Germinal center (tissue), 1 donor: ENCODE measurements around the gene SLC22A12.

Experiments
- DNase-seq: peaks from one replicate; pipeline ENCODE4 v3.0.0; 2012; ENCODE audit warnings: mixed read lengths, low spot score

The SLC22A12 gene

DNA sequence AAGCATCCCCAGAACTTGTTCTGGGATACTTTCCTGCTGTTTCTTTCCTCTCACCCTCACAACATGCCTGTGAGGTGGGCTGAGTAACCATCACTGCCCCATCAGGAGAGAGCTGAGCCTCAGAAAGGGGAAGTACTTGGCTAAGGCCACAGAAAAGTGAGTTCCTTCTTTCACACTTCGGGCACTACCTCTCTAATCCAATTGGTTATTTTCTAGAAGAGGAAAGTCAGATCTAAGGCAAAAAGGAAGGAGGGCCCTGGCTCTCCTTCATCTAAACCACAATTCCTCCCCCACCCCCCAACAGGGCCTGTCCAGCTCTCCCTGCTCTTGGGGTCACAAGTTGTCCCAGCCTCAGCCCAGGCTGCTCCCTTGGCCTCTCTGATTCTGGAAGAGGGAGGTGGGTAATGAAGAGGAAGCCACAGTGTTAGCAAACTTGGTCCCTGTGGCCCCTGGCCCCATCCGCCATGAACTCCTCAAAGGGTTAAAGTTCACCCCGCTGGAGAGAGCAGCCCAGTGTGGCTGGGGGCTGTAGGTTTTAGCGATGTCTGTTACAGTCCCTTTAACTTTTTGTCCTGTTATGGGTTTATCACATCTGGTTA lies 34.0 kb downstream of the SLC22A12 start:
- peak; percentile 36 for DNase-seq

- no peak for DNase-seq
Observed at GRCh38 chr11:64626637-64627036, 35.6 kb downstream of the SLC22A12 start.

DNA sequence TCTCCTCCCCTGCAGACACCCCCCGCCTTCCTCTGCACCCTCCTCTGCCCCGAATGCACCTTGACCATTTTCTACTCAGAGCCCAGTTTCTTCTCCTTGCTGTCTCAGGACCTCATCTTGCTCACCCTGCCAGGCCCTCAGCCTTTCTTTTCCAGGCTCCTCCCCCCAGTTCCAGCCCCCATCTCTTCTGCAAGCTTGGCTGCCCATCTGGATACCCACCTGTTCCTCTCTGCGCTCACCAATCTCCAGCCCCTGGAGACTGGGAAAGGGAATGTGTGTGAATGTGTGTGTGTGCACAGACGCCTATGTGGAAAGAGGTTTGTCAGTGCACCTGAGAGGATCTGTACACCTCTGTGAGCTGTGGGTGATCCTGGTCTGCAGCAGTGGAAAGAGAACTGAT lies 36.4 kb downstream of the SLC22A12 start:
- DNase-seq, result no peak

DNA sequence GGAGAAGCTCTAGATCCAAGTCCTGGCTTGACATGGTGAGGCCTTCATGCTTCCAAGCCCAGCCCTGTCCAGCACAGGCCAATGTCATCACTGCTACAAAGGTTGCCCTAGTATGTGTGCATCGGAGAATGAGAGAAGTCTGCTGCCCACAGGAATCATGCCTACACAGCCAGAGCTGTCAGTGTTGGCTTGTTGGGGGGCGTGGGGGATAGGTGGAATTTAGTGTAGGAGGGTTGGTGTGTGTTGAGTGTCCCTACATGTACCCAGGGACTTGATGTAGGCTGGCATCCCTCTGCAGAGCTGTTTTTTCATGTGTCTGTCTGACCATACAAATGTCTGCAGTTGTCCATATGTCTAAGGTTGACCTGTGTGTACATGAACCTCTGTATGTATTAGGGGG lies 37.6 kb downstream of the SLC22A12 start:
- no peak for DNase-seq

GRCh38 chr11:64629103-64629502 lies 38.1 kb downstream of the SLC22A12 start:
- DNase-seq, result no peak

DNA sequence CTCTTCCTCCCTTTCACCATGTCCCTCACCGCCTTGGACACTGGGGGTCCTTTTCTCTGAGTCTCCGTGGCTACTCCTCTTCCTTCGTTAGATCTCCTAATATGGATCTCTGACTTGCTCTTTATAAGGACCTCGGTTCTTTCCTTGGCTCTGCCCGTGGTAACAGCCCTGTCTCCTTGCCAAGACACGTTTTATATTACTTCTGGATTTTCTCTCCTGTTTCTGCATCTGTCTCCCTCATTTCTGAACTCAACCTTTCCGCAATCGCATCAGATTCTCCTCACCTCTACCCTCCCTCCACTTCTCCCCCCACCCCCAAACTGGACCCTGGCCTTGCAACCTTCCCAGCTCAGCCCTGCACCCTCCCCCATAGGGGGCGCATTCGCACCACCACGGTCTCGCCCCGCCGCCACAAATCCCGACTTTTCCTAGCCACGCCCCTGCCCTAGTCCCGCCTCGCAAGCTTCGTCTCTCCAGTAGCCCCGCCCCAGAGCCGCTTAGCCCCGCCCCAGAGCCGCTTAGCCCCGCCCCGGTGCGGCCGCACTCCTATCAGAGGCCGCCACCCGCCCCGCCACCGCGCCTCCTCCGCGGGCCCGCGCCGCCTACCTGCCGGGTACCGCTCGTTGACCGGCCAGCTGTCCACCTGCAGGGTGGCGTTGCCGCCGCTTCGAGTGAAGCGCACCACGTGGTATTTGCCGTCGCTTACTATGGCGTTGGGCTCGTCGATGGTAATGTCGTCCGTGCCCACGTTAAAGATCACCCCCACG lies 39.0 kb downstream of the SLC22A12 start:
- no peak for DNase-seq

DNA sequence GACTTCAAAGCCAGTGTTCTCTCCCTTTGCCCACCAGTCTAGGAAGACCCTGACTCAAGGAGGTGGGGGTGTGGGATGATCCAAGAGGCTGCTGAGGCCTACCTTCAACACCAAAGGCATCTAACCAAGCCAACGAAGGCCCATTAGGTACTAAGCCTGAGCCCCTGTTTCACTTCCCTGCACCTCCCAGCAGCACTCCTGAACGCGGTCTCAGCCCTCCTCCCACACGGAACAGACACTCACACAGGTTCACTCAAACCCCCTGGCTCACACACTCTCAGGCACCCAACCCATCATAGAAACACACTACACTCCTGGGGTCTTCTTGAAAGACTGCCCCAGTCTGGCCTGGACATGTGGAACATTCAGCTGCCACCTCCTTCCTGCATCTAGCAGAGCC lies 40.7 kb downstream of the SLC22A12 start:
- no peak for DNase-seq

- DNase-seq, result no peak
Observed at GRCh38 chr11:64632237-64632636, 41.2 kb downstream of the SLC22A12 start.

DNA sequence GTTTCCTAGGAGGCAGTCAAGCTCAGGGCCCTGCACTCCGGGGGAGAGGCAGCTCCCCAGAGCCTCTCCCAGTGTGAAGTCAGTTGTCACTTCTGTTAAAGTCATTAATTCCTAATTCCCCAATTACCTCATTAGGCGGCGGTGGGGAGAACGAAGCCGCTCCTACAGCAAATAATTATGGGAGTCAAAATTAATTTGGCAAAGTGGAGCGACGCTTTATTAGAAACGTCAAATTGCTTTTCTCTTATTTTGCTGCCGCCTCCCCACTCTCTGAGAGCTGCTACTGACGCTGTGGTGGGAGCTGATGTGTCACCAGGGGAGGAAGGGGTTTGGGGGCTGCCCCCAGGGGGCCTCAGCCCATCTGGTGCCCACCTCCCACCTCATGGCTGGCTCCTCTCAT lies 41.6 kb downstream of the SLC22A12 start:
- DNase-seq, result no peak

GRCh38 chr11:64633555-64634159 lies 42.6 kb downstream of the SLC22A12 start:
- no peak for DNase-seq

DNA sequence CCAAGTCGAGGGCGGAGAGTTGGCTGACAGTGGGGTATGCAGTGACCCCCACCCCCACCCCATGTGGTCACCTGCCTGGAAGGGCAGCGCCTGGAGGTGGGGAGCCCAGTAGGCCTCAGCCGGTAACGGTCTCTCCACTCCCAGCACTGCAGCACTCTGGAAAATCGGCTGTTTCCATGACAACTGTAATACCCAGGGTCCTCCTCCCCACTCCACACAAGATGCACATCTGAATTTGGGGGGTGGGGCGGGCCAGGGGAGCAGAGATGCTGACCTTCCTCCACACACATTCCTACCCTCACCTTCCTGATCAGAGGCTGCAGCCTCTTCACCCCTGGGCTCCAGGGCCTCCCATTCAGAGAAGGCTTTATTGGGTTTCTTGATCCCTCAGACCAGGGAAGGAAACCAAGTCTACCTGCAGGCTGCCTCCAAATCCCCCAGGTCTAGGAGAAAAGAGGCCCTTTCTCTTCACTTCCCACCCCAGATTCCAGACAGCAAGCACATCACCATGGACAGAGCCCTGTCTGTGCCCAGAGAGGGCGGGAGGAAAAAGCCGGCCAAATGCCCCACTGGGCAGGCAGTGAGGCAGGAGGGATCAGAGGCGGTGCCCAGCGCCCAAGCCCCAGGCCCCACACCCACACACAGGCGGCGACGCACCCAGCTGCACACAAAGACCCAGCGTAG lies 46.5 kb downstream of the SLC22A12 start:
- no peak for DNase-seq

GRCh38 chr11:64638018-64638665 lies 47.1 kb downstream of the SLC22A12 start:
- peak; percentile 49 for DNase-seq

GRCh38 chr11:64638829-64639228 lies 47.8 kb downstream of the SLC22A12 start:
- no peak for DNase-seq

DNA sequence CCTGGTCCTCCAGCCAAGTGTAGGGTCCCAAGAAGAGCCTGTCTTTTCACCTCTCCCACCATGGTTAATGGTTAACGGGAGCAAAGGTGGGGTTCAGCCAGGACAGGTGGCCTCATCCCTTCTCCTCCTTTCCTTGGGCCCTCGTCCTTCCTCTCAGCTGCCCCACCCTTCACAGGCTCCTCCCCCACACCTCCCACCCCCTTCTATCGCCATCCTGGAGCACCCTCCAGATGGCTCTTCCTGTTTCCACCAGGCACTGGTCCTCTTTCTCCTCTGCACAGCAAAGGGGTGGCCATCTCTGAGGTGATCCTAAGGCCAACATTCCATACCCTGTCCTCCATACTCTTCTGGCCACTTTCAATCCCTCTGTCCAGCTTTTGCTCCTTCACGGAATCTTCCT lies 48.9 kb downstream of the SLC22A12 start:
- no peak for DNase-seq

DNA sequence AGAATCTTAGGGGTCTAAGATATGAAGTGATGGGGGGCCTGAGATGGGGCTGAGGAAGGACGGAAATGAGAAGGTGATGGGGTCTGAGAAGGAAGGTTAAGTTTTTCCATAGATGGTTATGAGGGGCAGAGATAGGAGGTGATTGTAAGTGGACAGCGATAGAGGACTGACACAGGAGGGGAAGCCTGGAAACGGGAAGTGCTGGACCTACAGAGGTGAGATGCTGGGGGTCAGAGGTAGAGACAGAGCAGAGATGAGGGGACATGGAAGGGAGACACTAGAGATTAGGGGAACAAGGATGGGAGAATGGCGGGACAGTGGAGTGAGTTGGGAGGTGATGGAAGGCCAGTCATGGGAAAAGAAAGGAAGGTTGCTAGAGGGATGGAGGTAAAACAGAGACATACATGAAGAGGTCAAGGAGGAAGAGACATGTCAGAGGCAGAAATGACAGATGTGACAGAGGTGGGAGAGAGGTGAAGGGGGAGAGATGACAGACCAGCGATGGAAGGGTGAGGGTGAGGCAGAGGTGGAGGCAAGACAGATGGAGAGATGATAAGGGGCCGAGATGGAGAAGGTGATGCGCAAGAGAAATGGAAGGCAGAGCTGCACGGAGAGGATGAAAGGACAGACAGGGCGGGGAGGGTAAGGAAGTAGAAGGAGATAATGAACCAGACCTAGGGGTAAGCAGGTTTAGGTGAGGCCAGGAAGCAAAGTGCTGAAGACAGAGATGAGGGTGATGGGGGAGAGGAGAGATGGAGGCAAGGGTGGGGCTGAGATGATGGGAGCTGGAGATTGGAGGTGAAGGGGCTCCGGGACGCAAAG lies 50.8 kb downstream of the SLC22A12 start:
- no peak for DNase-seq

GRCh38 chr11:64642418-64642735 lies 51.4 kb downstream of the SLC22A12 start:
- no peak for DNase-seq

GRCh38 chr11:64642871-64643255 lies 51.8 kb downstream of the SLC22A12 start:
- DNase-seq, result no peak

GRCh38 chr11:64643256-64643881 lies 52.3 kb downstream of the SLC22A12 start:
- no peak for DNase-seq

DNA sequence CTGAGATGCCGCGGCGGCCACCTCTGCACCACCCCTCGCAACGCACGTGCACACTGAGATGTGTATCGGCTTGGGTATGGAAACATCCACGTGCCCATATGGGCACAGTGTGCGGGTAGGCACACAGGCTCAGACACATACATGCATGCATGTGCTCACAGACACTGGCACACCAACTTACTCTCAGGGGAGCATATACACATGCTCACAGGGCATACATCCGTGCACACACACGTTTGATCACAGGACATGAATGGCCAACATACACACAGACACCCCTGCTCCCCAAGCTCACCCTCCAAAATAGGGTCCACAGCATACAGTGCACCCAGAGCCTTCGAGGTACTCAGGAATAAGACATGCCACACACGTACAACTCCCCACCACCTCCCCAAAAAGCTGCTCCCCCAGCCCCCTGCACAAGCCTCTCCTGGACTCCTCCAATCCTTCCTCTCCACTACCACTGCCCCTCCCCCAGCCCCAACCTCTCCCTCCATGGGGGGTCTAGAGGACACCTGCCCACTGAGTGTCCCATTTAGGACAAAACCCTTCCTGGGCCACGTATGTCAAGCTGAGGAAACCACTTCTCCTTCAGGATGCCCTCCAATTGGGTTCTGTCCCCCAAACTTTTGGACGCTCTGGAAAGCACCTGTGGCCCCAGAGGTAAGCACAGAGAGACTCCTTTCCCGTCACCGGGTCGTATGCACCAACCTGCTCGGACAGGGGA lies 53.1 kb downstream of the SLC22A12 start:
- no peak for DNase-seq

- DNase-seq, result peak; percentile 24
Observed at GRCh38 chr11:64644647-64645275, 53.7 kb downstream of the SLC22A12 start.
